Testis (tissue), 2 donors: Measurements from ENCODE around the gene MYLK.

Source experiments
- CTCF ChIP-seq, 3 experiments: fragments of 450-650 bp in 2 of 3; fragments of 200-600 bp in 1 of 3; sonication (generic) in 1 of 3; IDR thresholded peaks; one replicate each; pipeline ENCODE4 v1.5.1; 2016 to 2019; ENCODE audit warnings: antibody characterized with exemption in 3 of 3, mild to moderate bottlenecking in 2 of 3, moderate library complexity in 1 of 3
- POLR2A ChIP-seq: fragments of 450-650 bp; IDR thresholded peaks from one replicate; pipeline ENCODE4 v1.6.1; 2017; ENCODE audit warnings: antibody characterized with exemption, mild to moderate bottlenecking, moderate library complexity

GRCh38 chr3:123769356-123769743, 114.8 kb downstream of the MYLK start:
- TF ChIP-seq CTCF (IDR thresholded peaks at IDR 0.05), result no peak
- no peak for TF ChIP-seq POLR2A
